Liver (tissue), 9 donors: ENCODE measurements around the gene RPS6KB1. TPM values are rescaled to one million over a fixed set of nuclear protein-coding genes. Genes with fewer than 3 reads are reported as not detected.
"Not testable (repeated sequence)": the region's sequence is repeated elsewhere in the genome, so short reads cannot be mapped to it uniquely, and the experiment has no call there.

Experiments used
- DNase-seq: peaks from one replicate; pipeline ENCODE4 v3.0.0-alpha.2; 2017; ENCODE audit warnings: low spot score
- H3K27ac ChIP-seq, 2 donors: one replicate each; pipeline ENCODE4 v1.7.0; 2013; ENCODE audit warnings: inconsistent platforms in 2 of 2, low read length in 2 of 2, control low read depth in 1 of 2, low read depth in 1 of 2, mild to moderate bottlenecking in 1 of 2
- H3K27me3 ChIP-seq, 4 donors: one replicate each; pipeline versions ENCODE4 v1.6.1 to v1.7.0; 2013; ENCODE audit warnings: low read length in 3 of 4, inconsistent platforms in 1 of 4, mild to moderate bottlenecking in 1 of 4, moderate library complexity in 1 of 4; ENCODE audit not compliant: control insufficient read depth in 4 of 4, insufficient read depth in 4 of 4
- H3K36me3 ChIP-seq, 4 donors: one replicate each; pipeline versions ENCODE4 v1.6.1 to v1.7.0; 2013; ENCODE audit warnings: low read length in 3 of 4, mild to moderate bottlenecking in 3 of 4, low read depth in 1 of 4, moderate library complexity in 1 of 4; ENCODE audit not compliant: control insufficient read depth in 4 of 4, insufficient read depth in 3 of 4
- H3K4me1 ChIP-seq, 4 donors: one replicate each; pipeline versions ENCODE4 v1.6.1 to v1.7.0; 2013; ENCODE audit warnings: low read length in 3 of 4, mild to moderate bottlenecking in 3 of 4, moderate library complexity in 1 of 4; ENCODE audit not compliant: control insufficient read depth in 4 of 4, insufficient read depth in 4 of 4
- H3K4me3 ChIP-seq, 3 donors: one replicate each; pipeline versions ENCODE4 v1.6.1 to v1.7.0; 2013; ENCODE audit warnings: low read length in 3 of 3, control low read depth in 1 of 3, low read depth in 1 of 3, mild to moderate bottlenecking in 1 of 3
- H3K9ac ChIP-seq, 2 donors: one replicate each; pipeline ENCODE4 v1.7.0; 2013; ENCODE audit warnings: low read length in 2 of 2, mild to moderate bottlenecking in 2 of 2, moderate library complexity in 2 of 2, control low read depth in 1 of 2, low read depth in 1 of 2
- H3K9me3 ChIP-seq, 4 donors: one replicate each; pipeline versions ENCODE4 v1.6.1 to v1.7.0; 2013; ENCODE audit warnings: low read length in 3 of 4; ENCODE audit not compliant: control insufficient read depth in 4 of 4
- EGR1 ChIP-seq, 2 donors: IDR thresholded peaks; 2 replicates each; pipeline ENCODE4 v1.6.1; 2016 to 2018; ENCODE audit warnings: antibody characterized with exemption in 2 of 2, low read depth in 2 of 2
- FOXA1 ChIP-seq: IDR thresholded peaks from 2 replicates; pipeline ENCODE4 v1.6.1; 2016; ENCODE audit warnings: antibody characterized with exemption
- FOXA2 ChIP-seq: IDR thresholded peaks from 2 replicates; pipeline ENCODE4 v1.6.1; 2016; ENCODE audit warnings: antibody characterized with exemption
- GABPA ChIP-seq, 2 donors: IDR thresholded peaks in 1 of 2; conservative IDR thresholded peaks in 1 of 2; 2 replicates each; pipeline ENCODE4 v1.6.1; 2016; ENCODE audit warnings: antibody characterized with exemption in 2 of 2, mild to moderate bottlenecking in 1 of 2, moderate library complexity in 1 of 2
- HNF4A ChIP-seq, 2 donors: conservative IDR thresholded peaks; 2 replicates each; pipeline ENCODE4 v1.6.1; 2016; ENCODE audit warnings: antibody characterized with exemption in 2 of 2, mild to moderate bottlenecking in 2 of 2
- HNF4G ChIP-seq: IDR thresholded peaks from 2 replicates; pipeline ENCODE4 v1.6.1; 2016; ENCODE audit warnings: antibody characterized with exemption
- JUND ChIP-seq, 2 donors: IDR thresholded peaks; 2 replicates each; pipeline ENCODE4 v1.6.1; 2016; ENCODE audit warnings: antibody characterized with exemption in 2 of 2
- NR2F2 ChIP-seq: IDR thresholded peaks from 2 replicates; pipeline ENCODE4 v1.6.1; 2016; ENCODE audit warnings: antibody characterized with exemption
- RAD21 ChIP-seq, 2 donors: IDR thresholded peaks; 2 replicates each; pipeline ENCODE4 v1.6.1; 2016; ENCODE audit warnings: antibody characterized with exemption in 2 of 2, mild to moderate bottlenecking in 2 of 2
- RXRA ChIP-seq, 2 donors: IDR thresholded peaks; 2 replicates each; pipeline ENCODE4 v1.6.1; 2017 to 2018; ENCODE audit warnings: antibody characterized with exemption in 2 of 2, mild to moderate bottlenecking in 1 of 2
- SP1 ChIP-seq: IDR thresholded peaks from 2 replicates; pipeline ENCODE4 v1.6.1; 2018; ENCODE audit warnings: antibody characterized with exemption, mild to moderate bottlenecking
- TAF1 ChIP-seq: conservative IDR thresholded peaks from 2 replicates; pipeline ENCODE4 v1.6.1; 2016; ENCODE audit warnings: antibody characterized with exemption, mild to moderate bottlenecking
- YY1 ChIP-seq: IDR thresholded peaks from 2 replicates; pipeline ENCODE4 v1.6.1; 2016; ENCODE audit warnings: antibody characterized with exemption, mild to moderate bottlenecking
- WGBS: extraction: QIAGEN DNeasy Blood & Tissue Kit; methylation state at CpG from one replicate; pipeline ENCODE4 v1.1.7; 2013; 5-methylcytosine and 5-hydroxymethylcytosine counted together
- polyA plus RNA-seq, 2 donors: library from polyadenylated mRNA; stranded (reverse) in 1 of 2; unstranded in 1 of 2; fragments of 200-250 nt in 1 of 2; fragments of >200 nt in 1 of 2; fragmentation: Nextera tagmentation in 1 of 2; extraction: Ambion mirVana in 1 of 2; gene quantifications; one replicate each; pipeline versions ENCODE4 v1.2.1 to v1.2.3, GENCODE V29; 2013 to 2015
- total RNA-seq, 2 donors: library from RNA; depleted of rRNA; stranded (reverse); fragments of >200 nt; gene quantifications; one replicate each; pipeline ENCODE4 v1.2.3, GENCODE V29; 2014
- TF ChIP-seq, protein P1 (sequence below): fragments of 150-350 bp; IDR thresholded peaks from 2 replicates; pipeline ENCODE4 v1.5.1; 2017; ENCODE audit warnings: improper control_type of control experiment, low read depth, low read length; ENCODE audit not compliant: missing input control
- TF ChIP-seq, protein P2 (sequence below): IDR thresholded peaks from 2 replicates; pipeline ENCODE4 v1.6.1; 2016; ENCODE audit warnings: antibody characterized with exemption
- TF ChIP-seq, protein P3 (sequence below): IDR thresholded peaks from 2 replicates; pipeline ENCODE4 v1.6.1; 2016; ENCODE audit warnings: antibody characterized with exemption, mild to moderate bottlenecking
- TF ChIP-seq, protein P4 (sequence below): IDR thresholded peaks from 2 replicates; pipeline ENCODE4 v1.6.1; 2016; ENCODE audit warnings: antibody characterized with exemption
- donor health status: healthy.
- donor health status: healthy.
- donor health status: healthy.
- donor health status: healthy.
- donor health status: healthy.

RPS6KB1 gene
- total and polyA plus RNA-seq, 4 donors, result 5.6 to 22.1 (median 15.3) TPM

- peak; percentile 94 for DNase-seq
- no peaks in the 10 kb centered on the region for H3K27me3 ChIP-seq
- peak within 1 kb of the TSS; percentile 79 to 95 for H3K9ac ChIP-seq
- 1% methylated on average over 67 of the region's 67 CpGs for WGBS
- TF ChIP-seq RXRA (IDR thresholded peaks at IDR 0.05) (peak; percentile 79 to 86), YY1 (peak; percentile 9), JUND (IDR thresholded peaks at IDR 0.05) (peak in 1 of 2 donors; percentile 28), GABPA (IDR thresholded peaks at IDR 0.05 in 1 of 2, conservative IDR thresholded peaks at IDR 0.05 in 1 of 2) (no peak), EGR1 (IDR thresholded peaks at IDR 0.05; ENCODE audit: low read depth in 2 of 2) (peak in 1 of 2 donors; percentile 80), FOXA1 (no peak), FOXA2 (no peak), SP1 (peak; percentile 92), RAD21 (IDR thresholded peaks at IDR 0.05) (no peak), HNF4G (no peak), NR2F2 (peak; percentile 61), TAF1 (peak; percentile 69), HNF4A (conservative IDR thresholded peaks at IDR 0.05) (peak; percentile 20 to 36)
- TF ChIP-seq, protein P1, sequence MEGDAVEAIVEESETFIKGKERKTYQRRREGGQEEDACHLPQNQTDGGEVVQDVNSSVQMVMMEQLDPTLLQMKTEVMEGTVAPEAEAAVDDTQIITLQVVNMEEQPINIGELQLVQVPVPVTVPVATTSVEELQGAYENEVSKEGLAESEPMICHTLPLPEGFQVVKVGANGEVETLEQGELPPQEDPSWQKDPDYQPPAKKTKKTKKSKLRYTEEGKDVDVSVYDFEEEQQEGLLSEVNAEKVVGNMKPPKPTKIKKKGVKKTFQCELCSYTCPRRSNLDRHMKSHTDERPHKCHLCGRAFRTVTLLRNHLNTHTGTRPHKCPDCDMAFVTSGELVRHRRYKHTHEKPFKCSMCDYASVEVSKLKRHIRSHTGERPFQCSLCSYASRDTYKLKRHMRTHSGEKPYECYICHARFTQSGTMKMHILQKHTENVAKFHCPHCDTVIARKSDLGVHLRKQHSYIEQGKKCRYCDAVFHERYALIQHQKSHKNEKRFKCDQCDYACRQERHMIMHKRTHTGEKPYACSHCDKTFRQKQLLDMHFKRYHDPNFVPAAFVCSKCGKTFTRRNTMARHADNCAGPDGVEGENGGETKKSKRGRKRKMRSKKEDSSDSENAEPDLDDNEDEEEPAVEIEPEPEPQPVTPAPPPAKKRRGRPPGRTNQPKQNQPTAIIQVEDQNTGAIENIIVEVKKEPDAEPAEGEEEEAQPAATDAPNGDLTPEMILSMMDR, result peak; percentile 7
- TF ChIP-seq, protein P2, sequence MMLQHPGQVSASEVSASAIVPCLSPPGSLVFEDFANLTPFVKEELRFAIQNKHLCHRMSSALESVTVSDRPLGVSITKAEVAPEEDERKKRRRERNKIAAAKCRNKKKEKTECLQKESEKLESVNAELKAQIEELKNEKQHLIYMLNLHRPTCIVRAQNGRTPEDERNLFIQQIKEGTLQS, result no peak
- TF ChIP-seq, protein P3, sequence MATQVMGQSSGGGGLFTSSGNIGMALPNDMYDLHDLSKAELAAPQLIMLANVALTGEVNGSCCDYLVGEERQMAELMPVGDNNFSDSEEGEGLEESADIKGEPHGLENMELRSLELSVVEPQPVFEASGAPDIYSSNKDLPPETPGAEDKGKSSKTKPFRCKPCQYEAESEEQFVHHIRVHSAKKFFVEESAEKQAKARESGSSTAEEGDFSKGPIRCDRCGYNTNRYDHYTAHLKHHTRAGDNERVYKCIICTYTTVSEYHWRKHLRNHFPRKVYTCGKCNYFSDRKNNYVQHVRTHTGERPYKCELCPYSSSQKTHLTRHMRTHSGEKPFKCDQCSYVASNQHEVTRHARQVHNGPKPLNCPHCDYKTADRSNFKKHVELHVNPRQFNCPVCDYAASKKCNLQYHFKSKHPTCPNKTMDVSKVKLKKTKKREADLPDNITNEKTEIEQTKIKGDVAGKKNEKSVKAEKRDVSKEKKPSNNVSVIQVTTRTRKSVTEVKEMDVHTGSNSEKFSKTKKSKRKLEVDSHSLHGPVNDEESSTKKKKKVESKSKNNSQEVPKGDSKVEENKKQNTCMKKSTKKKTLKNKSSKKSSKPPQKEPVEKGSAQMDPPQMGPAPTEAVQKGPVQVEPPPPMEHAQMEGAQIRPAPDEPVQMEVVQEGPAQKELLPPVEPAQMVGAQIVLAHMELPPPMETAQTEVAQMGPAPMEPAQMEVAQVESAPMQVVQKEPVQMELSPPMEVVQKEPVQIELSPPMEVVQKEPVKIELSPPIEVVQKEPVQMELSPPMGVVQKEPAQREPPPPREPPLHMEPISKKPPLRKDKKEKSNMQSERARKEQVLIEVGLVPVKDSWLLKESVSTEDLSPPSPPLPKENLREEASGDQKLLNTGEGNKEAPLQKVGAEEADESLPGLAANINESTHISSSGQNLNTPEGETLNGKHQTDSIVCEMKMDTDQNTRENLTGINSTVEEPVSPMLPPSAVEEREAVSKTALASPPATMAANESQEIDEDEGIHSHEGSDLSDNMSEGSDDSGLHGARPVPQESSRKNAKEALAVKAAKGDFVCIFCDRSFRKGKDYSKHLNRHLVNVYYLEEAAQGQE, result peak; percentile 55
- TF ChIP-seq, protein P4, sequence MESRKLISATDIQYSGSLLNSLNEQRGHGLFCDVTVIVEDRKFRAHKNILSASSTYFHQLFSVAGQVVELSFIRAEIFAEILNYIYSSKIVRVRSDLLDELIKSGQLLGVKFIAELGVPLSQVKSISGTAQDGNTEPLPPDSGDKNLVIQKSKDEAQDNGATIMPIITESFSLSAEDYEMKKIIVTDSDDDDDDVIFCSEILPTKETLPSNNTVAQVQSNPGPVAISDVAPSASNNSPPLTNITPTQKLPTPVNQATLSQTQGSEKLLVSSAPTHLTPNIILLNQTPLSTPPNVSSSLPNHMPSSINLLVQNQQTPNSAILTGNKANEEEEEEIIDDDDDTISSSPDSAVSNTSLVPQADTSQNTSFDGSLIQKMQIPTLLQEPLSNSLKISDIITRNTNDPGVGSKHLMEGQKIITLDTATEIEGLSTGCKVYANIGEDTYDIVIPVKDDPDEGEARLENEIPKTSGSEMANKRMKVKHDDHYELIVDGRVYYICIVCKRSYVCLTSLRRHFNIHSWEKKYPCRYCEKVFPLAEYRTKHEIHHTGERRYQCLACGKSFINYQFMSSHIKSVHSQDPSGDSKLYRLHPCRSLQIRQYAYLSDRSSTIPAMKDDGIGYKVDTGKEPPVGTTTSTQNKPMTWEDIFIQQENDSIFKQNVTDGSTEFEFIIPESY, result no peak
- H3K4me1 ChIP-seq, result peaks cover 2 to 15% (median 9%) of the 10 kb centered on the region in 4 donors
- H3K9me3 ChIP-seq, result no peaks in the 10 kb centered on the region
- peaks cover 0 to 6% (median 2%) of the 10 kb centered on the region in 4 donors for H3K36me3 ChIP-seq
- H3K27ac ChIP-seq, result peak within 1 kb of the TSS; percentile 97 to 99
- H3K4me3 ChIP-seq, result peak within 1 kb of the TSS; percentile 82 to 95 (median 90)
These were observed 71.8 kb downstream of the RPS6KB1 start, which contains the start of gene RNFT1 for GRCh38 chr17:59964482-59965328. Gene RNFT1, minus strand, starts transcription at chr17:59964740. Its CDS starts 77 bp downstream, at chr17:59964663.

DNA sequence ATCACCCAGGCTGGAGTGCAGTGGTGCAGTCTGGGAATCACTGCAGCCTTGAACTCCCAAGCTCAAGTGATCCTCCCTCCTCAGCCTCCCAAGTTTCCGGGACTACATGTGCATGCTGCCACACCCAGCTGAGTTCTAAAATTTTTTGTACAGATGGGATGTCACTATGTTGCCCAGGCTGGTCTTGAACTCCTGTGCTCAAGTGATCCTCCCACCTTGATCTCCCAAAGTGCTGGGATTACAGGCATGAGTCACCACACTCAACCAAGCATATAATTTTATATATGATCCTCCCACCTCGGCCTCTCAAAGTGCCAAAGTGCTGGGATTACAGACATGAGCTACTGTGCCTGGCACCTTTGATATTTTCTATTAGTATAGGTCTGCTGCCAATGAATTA, 78.8 kb downstream of the RPS6KB1 start:
- not testable (repeated sequence) for H3K4me1 ChIP-seq, H3K27me3 ChIP-seq, DNase-seq, H3K36me3 ChIP-seq, H3K9ac ChIP-seq, H3K27ac ChIP-seq, H3K4me3 ChIP-seq, H3K9me3 ChIP-seq
- WGBS, result 95% methylated on average over 2 of the region's 2 CpGs
